Measurements from ENCODE around the gene COA8. TPM values are rescaled to one million over a fixed set of nuclear protein-coding genes. Genes with fewer than 3 reads are reported as not detected.

COA8 gene
- total RNA-seq, 2 donors from 2014 or later = 8.0 to 17.6 TPM

DNA sequence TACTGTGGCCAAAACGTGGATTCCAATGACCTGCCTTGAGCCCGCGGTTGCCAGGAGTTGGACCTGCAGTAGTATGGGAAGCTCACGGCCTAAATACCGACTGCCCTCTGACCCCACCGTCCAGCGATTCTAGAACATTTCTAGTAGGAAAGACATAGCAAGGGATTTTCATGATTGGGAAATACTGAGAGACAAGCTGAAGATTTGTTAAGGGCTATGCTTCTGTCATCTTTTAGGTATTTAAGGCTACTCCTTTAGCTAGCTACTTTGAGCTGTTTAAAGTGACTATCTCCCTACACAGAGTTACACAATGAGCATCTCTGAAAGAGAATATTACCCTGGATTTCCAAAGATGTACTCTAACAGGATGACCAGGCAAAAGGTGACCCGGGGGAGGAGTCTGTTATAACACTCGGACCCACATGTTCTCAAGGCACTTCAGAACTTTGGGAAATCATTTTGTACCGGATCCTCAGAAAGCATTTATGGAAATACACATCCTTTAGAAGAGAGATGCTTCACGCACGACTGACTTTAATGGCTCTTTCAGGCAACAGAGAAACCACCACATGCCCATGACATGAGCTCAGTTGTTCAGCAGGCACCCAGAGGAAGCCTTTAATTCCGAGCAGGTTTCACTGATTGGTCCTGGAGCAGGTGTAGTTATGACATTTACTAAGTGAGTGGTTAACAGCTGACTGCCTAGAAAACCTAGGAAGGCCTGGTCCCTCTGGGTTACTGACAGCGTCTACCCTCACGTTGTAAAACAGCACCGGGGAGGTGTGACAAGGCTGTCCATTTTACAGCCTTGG lies 4.5 kb upstream of the COA8 start:
- Histone ChIP-seq H3K27me3 (replicated peaks; ENCODE audit: insufficient read depth) (no peaks in the 10 kb centered on the region), H3K9me3 (no peaks in the 10 kb centered on the region), H3K4me3 (no peak overlapping the region), H3K36me3 (peaks cover 12% of the 10 kb centered on the region), H3K4me1 (ENCODE audit: control insufficient read depth in 1 of 2, low read depth in 2 of 2) (peaks cover 19 to 42% of the 10 kb centered on the region in 2 donors), H3K27ac (no peak overlapping the region)
- ATAC-seq (ENCODE audit: insufficient number of reproducible peaks, low FRiP score, low read depth) (no peak), DNase-seq (ENCODE audit: low spot score) (no peak)
- TF ChIP-seq, protein P1, sequence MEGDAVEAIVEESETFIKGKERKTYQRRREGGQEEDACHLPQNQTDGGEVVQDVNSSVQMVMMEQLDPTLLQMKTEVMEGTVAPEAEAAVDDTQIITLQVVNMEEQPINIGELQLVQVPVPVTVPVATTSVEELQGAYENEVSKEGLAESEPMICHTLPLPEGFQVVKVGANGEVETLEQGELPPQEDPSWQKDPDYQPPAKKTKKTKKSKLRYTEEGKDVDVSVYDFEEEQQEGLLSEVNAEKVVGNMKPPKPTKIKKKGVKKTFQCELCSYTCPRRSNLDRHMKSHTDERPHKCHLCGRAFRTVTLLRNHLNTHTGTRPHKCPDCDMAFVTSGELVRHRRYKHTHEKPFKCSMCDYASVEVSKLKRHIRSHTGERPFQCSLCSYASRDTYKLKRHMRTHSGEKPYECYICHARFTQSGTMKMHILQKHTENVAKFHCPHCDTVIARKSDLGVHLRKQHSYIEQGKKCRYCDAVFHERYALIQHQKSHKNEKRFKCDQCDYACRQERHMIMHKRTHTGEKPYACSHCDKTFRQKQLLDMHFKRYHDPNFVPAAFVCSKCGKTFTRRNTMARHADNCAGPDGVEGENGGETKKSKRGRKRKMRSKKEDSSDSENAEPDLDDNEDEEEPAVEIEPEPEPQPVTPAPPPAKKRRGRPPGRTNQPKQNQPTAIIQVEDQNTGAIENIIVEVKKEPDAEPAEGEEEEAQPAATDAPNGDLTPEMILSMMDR (IDR thresholded peaks at IDR 0.05) = no peak

- Histone ChIP-seq H3K4me1 (ENCODE audit: control insufficient read depth in 1 of 2, low read depth in 2 of 2) (peaks cover 30 to 55% of the 10 kb centered on the region in 2 donors), H3K4me3 (no peak overlapping the region), H3K27me3 (replicated peaks; ENCODE audit: insufficient read depth) (no peaks in the 10 kb centered on the region), H3K36me3 (peaks cover 12% of the 10 kb centered on the region), H3K9me3 (no peaks in the 10 kb centered on the region), H3K27ac (no peak overlapping the region)
- ATAC-seq (ENCODE audit: insufficient number of reproducible peaks, low FRiP score, low read depth) = no peak
- TF ChIP-seq, protein P1 (IDR thresholded peaks at IDR 0.05) = no peak
- no peak for DNase-seq (ENCODE audit: low spot score)
Measured at GRCh38 chr14:103559766-103560165, 3.0 kb upstream of the COA8 start.

- H3K27ac ChIP-seq = no peak overlapping the region
Measured at GRCh38 chr14:103560691-103561090, 2.1 kb upstream of the COA8 start.

GRCh38 chr14:103561381-103562178 lies 1.2 kb upstream of the COA8 start:
- ATAC-seq (ENCODE audit: insufficient number of reproducible peaks, low FRiP score, low read depth) (peak; percentile 16), DNase-seq (ENCODE audit: low spot score) (no peak)
- H3K4me1 ChIP-seq (ENCODE audit: control insufficient read depth in 1 of 2, low read depth in 2 of 2) = peaks cover 30 to 58% of the 10 kb centered on the region in 2 donors
- H3K27me3 ChIP-seq (replicated peaks; ENCODE audit: insufficient read depth) = no peaks in the 10 kb centered on the region
- peaks cover 12% of the 10 kb centered on the region for H3K36me3 ChIP-seq
- TF ChIP-seq, protein P1 (IDR thresholded peaks at IDR 0.05) = no peak
- H3K27ac ChIP-seq = peak overlapping the region; percentile 92 to 95
- H3K4me3 ChIP-seq = peak overlapping the region; percentile 85
- no peaks in the 10 kb centered on the region for H3K9me3 ChIP-seq

More at GRCh38 chr14:103560691-103561090, 2.1 kb upstream of the COA8 start:
- DNase-seq (ENCODE audit: low spot score) (no peak), ATAC-seq (ENCODE audit: insufficient number of reproducible peaks, low FRiP score, low read depth) (no peak)
- TF ChIP-seq, protein P1 (IDR thresholded peaks at IDR 0.05) = no peak
- Histone ChIP-seq H3K4me1 (ENCODE audit: control insufficient read depth in 1 of 2, low read depth in 2 of 2) (peaks cover 30 to 59% of the 10 kb centered on the region in 2 donors), H3K9me3 (no peaks in the 10 kb centered on the region), H3K27me3 (replicated peaks; ENCODE audit: insufficient read depth) (no peaks in the 10 kb centered on the region), H3K4me3 (peak overlapping the region; percentile 85), H3K36me3 (peaks cover 12% of the 10 kb centered on the region)

GRCh38 chr14:103562179-103562428 lies 656 bp upstream of the COA8 start:
- TF ChIP-seq, protein P1 (IDR thresholded peaks at IDR 0.05) = no peak
- ATAC-seq (ENCODE audit: insufficient number of reproducible peaks, low FRiP score, low read depth) = no peak

More at GRCh38 chr14:103562179-103562428, 656 bp upstream of the COA8 start:
- Histone ChIP-seq H3K4me1 (ENCODE audit: control insufficient read depth in 1 of 2, low read depth in 2 of 2) (peaks cover 30 to 61% of the 10 kb centered on the region in 2 donors), H3K27me3 (replicated peaks; ENCODE audit: insufficient read depth) (no peaks in the 10 kb centered on the region), H3K9me3 (no peaks in the 10 kb centered on the region), H3K4me3 (peak overlapping the region; percentile 85), H3K36me3 (peaks cover 12% of the 10 kb centered on the region), H3K27ac (peak overlapping the region; percentile 92 to 95)
- no peak for DNase-seq (ENCODE audit: low spot score)

Data from thoracic aorta (tissue), 2 donors.